IMR-90 (cell line): ENCODE measurements around the gene ABCC8. TPM values are rescaled to one million over a fixed set of nuclear protein-coding genes. Genes with fewer than 3 reads are reported as not detected.

Experiments
- ATAC-seq: fragments of 200-7000 bp; cut with Tn5 transposase; 2 replicates; pipeline ENCODE4 v1.9.1; 2020; ENCODE audit warnings: low read depth, mild to moderate bottlenecking, moderate library complexity
- BruUV-seq: library from RNA; stranded (reverse); fragments of 400-500 nt; replicated peaks from 2 replicates; lab custom pipeline; 2021; lab: Mats Ljungman, UMichigan
- CTCF ChIA-PET: fragments of 300-600 bp; formaldehyde crosslinking; extraction: SDS; loops from one replicate; lab custom pipeline; 2021; ENCODE audit warnings: antibody characterized with exemption; lab: Yijun Ruan, JAX
- POLR2A ChIA-PET: fragments of 300-600 bp; sonication (Branson Sonifier 250); formaldehyde crosslinking; loops from one replicate; lab custom pipeline; 2022; ENCODE audit warnings: antibody characterized with exemption; ENCODE audit not compliant: unreplicated experiment; lab: Charles Lee
- DNase-seq: peaks from one replicate; pipeline ENCODE4 v3.0.0; 2013
- H2AFZ ChIP-seq: replicated peaks from 2 replicates; pipeline ENCODE3; 2013; ENCODE audit warnings: low read length, mild to moderate bottlenecking; ENCODE audit not compliant: poor library complexity
- H2AK5ac ChIP-seq: 2 replicates; pipeline ENCODE4 v1.6.1; 2013; ENCODE audit warnings: low read depth, low read length, inconsistent platforms
- H2AK9ac ChIP-seq: replicated peaks from 2 replicates; pipeline ENCODE3; 2013; ENCODE audit warnings: mild to moderate bottlenecking, low read depth, low read length, moderate library complexity; ENCODE audit not compliant: poor library complexity
- H2BK120ac ChIP-seq: 2 replicates; pipeline ENCODE4 v1.6.1; 2013; ENCODE audit warnings: low read depth, low read length, inconsistent platforms
- H2BK15ac ChIP-seq: 3 replicates; pipeline ENCODE4 v1.6.1; 2013; ENCODE audit warnings: low read depth, low read length, inconsistent platforms
- H2BK20ac ChIP-seq: 2 replicates; pipeline ENCODE4 v1.6.1; 2013; ENCODE audit warnings: low read depth, mild to moderate bottlenecking, inconsistent platforms, low read length, moderate library complexity
- H2BK5ac ChIP-seq: 2 replicates; pipeline ENCODE4 v1.6.1; 2013; ENCODE audit warnings: mild to moderate bottlenecking, low read depth, low read length, inconsistent platforms; ENCODE audit not compliant: poor library complexity, severe bottlenecking
- H3K14ac ChIP-seq: replicated peaks from 2 replicates; pipeline ENCODE4 v1.6.1; 2013; ENCODE audit warnings: low read depth, low read length, inconsistent platforms
- H3K18ac ChIP-seq: 2 replicates; pipeline ENCODE4 v1.6.1; 2013; ENCODE audit warnings: low read depth, low read length, control low read depth
- H3K23ac ChIP-seq: 2 replicates; pipeline ENCODE4 v1.6.1; 2013; ENCODE audit warnings: low read depth, low read length, inconsistent platforms
- H3K27ac ChIP-seq: 2 replicates; pipeline ENCODE4 v1.5.1; 2013; ENCODE audit warnings: mild to moderate bottlenecking, control low read depth, low read length; ENCODE audit not compliant: insufficient read depth
- H3K27me3 ChIP-seq: 2 replicates; pipeline ENCODE4 v1.6.1; 2013; ENCODE audit warnings: low read length; ENCODE audit not compliant: control insufficient read depth, insufficient read depth
- H3K36me3 ChIP-seq: 2 replicates; pipeline ENCODE4 v1.6.1; 2013; ENCODE audit warnings: low read length, mixed read lengths; ENCODE audit not compliant: control insufficient read depth, insufficient read depth
- H3K4ac ChIP-seq: 2 replicates; pipeline ENCODE4 v1.6.1; 2013; ENCODE audit warnings: low read depth, low read length, inconsistent platforms
- H3K4me1 ChIP-seq: 2 replicates; pipeline ENCODE4 v1.6.1; 2013; ENCODE audit warnings: low read length, mixed read lengths; ENCODE audit not compliant: control insufficient read depth, insufficient read depth
- H3K4me2 ChIP-seq: 2 replicates; pipeline ENCODE4 v1.6.1; 2013; ENCODE audit warnings: low read depth, mild to moderate bottlenecking, control low read depth, low read length, moderate library complexity
- H3K4me3 ChIP-seq: 2 replicates; pipeline ENCODE4 v1.5.1; 2013; ENCODE audit warnings: low read depth, mild to moderate bottlenecking, control low read depth, low read length, moderate library complexity; ENCODE audit not compliant: insufficient read depth
- H3K56ac ChIP-seq: 2 replicates; pipeline ENCODE4 v1.6.1; 2013; ENCODE audit warnings: low read length, inconsistent platforms; ENCODE audit not compliant: insufficient read depth; ENCODE audit errors: extremely low read depth
- H3K79me1 ChIP-seq, 2 experiments: 2 replicates each; pipeline ENCODE4 v1.6.1; 2013; ENCODE audit warnings: low read length in 2 of 2, inconsistent platforms in 1 of 2, low read depth in 1 of 2
- H3K9ac ChIP-seq: 2 replicates; pipeline ENCODE4 v1.6.1; 2013; ENCODE audit warnings: low read depth, low read length, control low read depth
- H3K9me1 ChIP-seq: 2 replicates; pipeline ENCODE4 v1.6.1; 2013; ENCODE audit warnings: low read length, inconsistent platforms; ENCODE audit not compliant: insufficient read depth
- H3K9me3 ChIP-seq: 2 replicates; pipeline ENCODE4 v1.6.1; 2013; ENCODE audit warnings: low read length; ENCODE audit not compliant: control insufficient read depth, insufficient read depth
- H4K20me1 ChIP-seq: 2 replicates; pipeline ENCODE4 v1.6.1; 2013; ENCODE audit warnings: low read length, inconsistent platforms; ENCODE audit not compliant: insufficient read depth
- H4K5ac ChIP-seq: 2 replicates; pipeline ENCODE4 v1.6.1; 2013; ENCODE audit warnings: mild to moderate bottlenecking, low read depth, low read length, control low read depth
- H4K8ac ChIP-seq, 2 experiments: 2 replicates each; pipeline ENCODE4 v1.6.1; 2013; ENCODE audit warnings: low read depth in 2 of 2, low read length in 2 of 2, control low read depth in 1 of 2, inconsistent platforms in 1 of 2
- H4K91ac ChIP-seq: 2 replicates; pipeline ENCODE4 v1.6.1; 2013; ENCODE audit warnings: low read depth, low read length, inconsistent platforms; ENCODE audit not compliant: insufficient read depth
- BHLHE40 ChIP-seq: fragments of 150-350 bp; IDR thresholded peaks from 2 replicates; pipeline ENCODE4 v1.6.1; 2016; ENCODE audit warnings: mild to moderate bottlenecking, low read depth, low read length
- CEBPB ChIP-seq: IDR thresholded peaks from 2 replicates; pipeline ENCODE4 v1.6.1; 2012; ENCODE audit warnings: low read depth, low read length, improper control_type of control experiment
- MAZ ChIP-seq: IDR thresholded peaks from 2 replicates; pipeline ENCODE4 v1.6.1; 2012; ENCODE audit warnings: low read depth, mild to moderate bottlenecking, low read length, improper control_type of control experiment, moderate library complexity, borderline replicate concordance
- MXI1 ChIP-seq: IDR thresholded peaks from 2 replicates; pipeline ENCODE4 v1.6.1; 2012; ENCODE audit warnings: low read depth, mild to moderate bottlenecking, low read length, moderate library complexity, borderline replicate concordance
- RAD21 ChIP-seq: IDR thresholded peaks from 2 replicates; pipeline ENCODE4 v1.6.1; 2012; ENCODE audit warnings: low read length, improper control_type of control experiment
- RCOR1 ChIP-seq: IDR thresholded peaks from 2 replicates; pipeline ENCODE4 v1.6.1; 2012; ENCODE audit warnings: mild to moderate bottlenecking, low read length, improper control_type of control experiment; ENCODE audit not compliant: insufficient replicate concordance
- SMC3 ChIP-seq: fragments of 150-350 bp; IDR thresholded peaks from 2 replicates; pipeline ENCODE4 v1.6.1; 2016; ENCODE audit warnings: low read depth, mild to moderate bottlenecking, antibody characterized with exemption, low read length, moderate library complexity
- WGBS, 2 experiments: methylation state at CpG; one replicate each; pipeline versions ENCODE4 v1.1.5 to v1.1.7; 2013; ENCODE audit warnings: missing lambda C conversion rate in 2 of 2; ENCODE audit not compliant: insufficient read length in 1 of 2; ENCODE audit errors: extremely low coverage in 2 of 2; 5-methylcytosine and 5-hydroxymethylcytosine counted together
- dilution Hi-C: fragments of 300-500 bp; cut with HindIII; formaldehyde crosslinking; loops from one replicate; pipeline ENCODE4 v1.14.3; 2018; ENCODE audit warnings: low sequenced_read_pairs; ENCODE audit not compliant: unreplicated experiment
- in situ Hi-C: fragments of 300-500 bp; cut with MboI; formaldehyde crosslinking; loops from 3 replicates; pipeline ENCODE4 v1.14.3; 2019; ENCODE audit warnings: low sequenced_read_pairs, inconsistent platforms, mixed read lengths
- intact Hi-C: fragments of 100-400 bp; cut with micrococcal nuclease; formaldehyde crosslinking; loops from 2 replicates; pipeline ENCODE4 v1.10.0; 2022
- polyA plus RNA-seq, 3 experiments: library from polyadenylated mRNA; depleted of rRNA; stranded (reverse); fragments of >200 nt; gene quantifications; 2 replicates each; pipeline ENCODE4 v1.2.3, GENCODE V29; 2012; ENCODE audit warnings: low replicate concordance in 1 of 3
- total RNA-seq: library from RNA; depleted of rRNA; stranded (reverse); fragments of >200 nt; gene quantifications from 2 replicates; pipeline ENCODE4 v1.2.3, GENCODE V29; 2012
- TF ChIP-seq, protein P1 (sequence below): fragments of 150-350 bp; IDR thresholded peaks from 2 replicates; pipeline ENCODE4 v1.6.1; 2017; ENCODE audit warnings: mild to moderate bottlenecking, antibody characterized with exemption, low read length, low read depth
- TF ChIP-seq, protein P2 (sequence below): fragments of 150-350 bp; IDR thresholded peaks from 2 replicates; pipeline ENCODE4 v1.6.1; 2016; ENCODE audit warnings: low read depth, mild to moderate bottlenecking, low read length, moderate library complexity, borderline replicate concordance

The ABCC8 gene
- total and polyA plus RNA-seq, 2 of the 4 experiments (the other 2 are of a cell fraction): not detected

GRCh38 chr11:17522655-17523054, 46.0 kb upstream of the ABCC8 start:
- intact Hi-C loops (no loop called here), in situ Hi-C loops (loop anchor here (25.0 kb wide), 1 partner anchor 585 kb away; no protein-coding TSS in a partner anchor), dilution Hi-C loops (no loop called here)
- POLR2A ChIA-PET: no interaction called here
- Histone ChIP-seq H4K91ac (no peak overlapping the region), H2BK5ac (no peak overlapping the region), H3K18ac (no peak overlapping the region), H3K79me1 (no peaks in the 10 kb centered on the region), H3K36me3 (no peaks in the 10 kb centered on the region), H3K9me3 (no peaks in the 10 kb centered on the region), H3K27me3 (peaks cover 13% of the 10 kb centered on the region), H3K9ac (no peak overlapping the region), H4K20me1 (no peaks in the 10 kb centered on the region), H3K4me3 (no peak overlapping the region), H2BK20ac (no peak overlapping the region), H2BK15ac (no peak overlapping the region), H3K27ac (no peak overlapping the region), H4K8ac (no peak overlapping the region), H3K14ac (no peak overlapping the region), H2AK5ac (no peak overlapping the region), H3K9me1 (no peaks in the 10 kb centered on the region), H3K23ac (no peak overlapping the region), H3K4me2 (no peak overlapping the region), H4K5ac (no peak overlapping the region), H2AFZ (peak overlapping the region; percentile 33), H3K4ac (no peak overlapping the region), H2BK120ac (no peak overlapping the region), H3K4me1 (no peaks in the 10 kb centered on the region), H3K56ac (no peak overlapping the region), H2AK9ac (no peak overlapping the region)
- no peak for ATAC-seq
- no peak for DNase-seq
- WGBS, 2 experiments: 81% methylated on average over 9 of the region's 17 CpGs; no CpG with 5 or more reads in 1 of the 2 experiments
- CTCF ChIA-PET: no interaction called here
- no peak for TF ChIP-seq MXI1
- TF ChIP-seq, protein P1, sequence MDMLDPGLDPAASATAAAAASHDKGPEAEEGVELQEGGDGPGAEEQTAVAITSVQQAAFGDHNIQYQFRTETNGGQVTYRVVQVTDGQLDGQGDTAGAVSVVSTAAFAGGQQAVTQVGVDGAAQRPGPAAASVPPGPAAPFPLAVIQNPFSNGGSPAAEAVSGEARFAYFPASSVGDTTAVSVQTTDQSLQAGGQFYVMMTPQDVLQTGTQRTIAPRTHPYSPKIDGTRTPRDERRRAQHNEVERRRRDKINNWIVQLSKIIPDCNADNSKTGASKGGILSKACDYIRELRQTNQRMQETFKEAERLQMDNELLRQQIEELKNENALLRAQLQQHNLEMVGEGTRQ: no peak
- TF ChIP-seq CEBPB: no peak
- no peak for TF ChIP-seq SMC3
- TF ChIP-seq MAZ: no peak
- TF ChIP-seq RAD21: no peak
- no peak for TF ChIP-seq RCOR1
- TF ChIP-seq, protein P2, sequence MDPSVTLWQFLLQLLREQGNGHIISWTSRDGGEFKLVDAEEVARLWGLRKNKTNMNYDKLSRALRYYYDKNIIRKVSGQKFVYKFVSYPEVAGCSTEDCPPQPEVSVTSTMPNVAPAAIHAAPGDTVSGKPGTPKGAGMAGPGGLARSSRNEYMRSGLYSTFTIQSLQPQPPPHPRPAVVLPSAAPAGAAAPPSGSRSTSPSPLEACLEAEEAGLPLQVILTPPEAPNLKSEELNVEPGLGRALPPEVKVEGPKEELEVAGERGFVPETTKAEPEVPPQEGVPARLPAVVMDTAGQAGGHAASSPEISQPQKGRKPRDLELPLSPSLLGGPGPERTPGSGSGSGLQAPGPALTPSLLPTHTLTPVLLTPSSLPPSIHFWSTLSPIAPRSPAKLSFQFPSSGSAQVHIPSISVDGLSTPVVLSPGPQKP: no peak
- no peak for TF ChIP-seq BHLHE40
- no TSS peak for BruUV-seq
